ENCODE data around the gene OPRM1. TPM values are rescaled to one million over a fixed set of nuclear protein-coding genes. Genes with fewer than 3 reads are reported as not detected.
A peak's percentile ranks its signal among the peaks of the same experiment; 100 is the strongest.
"Not testable (repeated sequence)": the region's sequence is repeated elsewhere in the genome, so short reads cannot be mapped to it uniquely, and the experiment has no call there.

OPRM1 gene
- total RNA-seq, 2 experiments from 2014 or later = not detected

GRCh38 chr6:154227862-154228520 lies 189.0 kb downstream of the OPRM1 start:
- H3K27ac Mint-ChIP-seq = peak overlapping the region; percentile 89
- peaks cover 38% of the 10 kb centered on the region for H3K36me3 Mint-ChIP-seq
- H3K9me3 Mint-ChIP-seq = peaks cover 4% of the 10 kb centered on the region
- no peak overlapping the region for H3K4me3 Mint-ChIP-seq
- H3K4me1 Mint-ChIP-seq = peaks cover 70% of the 10 kb centered on the region
- H3K27me3 Mint-ChIP-seq = no peaks in the 10 kb centered on the region
- no peak for DNase-seq

- H3K4me3 Mint-ChIP-seq = no peak overlapping the region
- DNase-seq = no peak
- H3K4me1 Mint-ChIP-seq = peaks cover 71% of the 10 kb centered on the region
- peaks cover 33% of the 10 kb centered on the region for H3K36me3 Mint-ChIP-seq
- no peaks in the 10 kb centered on the region for H3K27me3 Mint-ChIP-seq
- H3K9me3 Mint-ChIP-seq = peaks cover 4% of the 10 kb centered on the region
- peak overlapping the region; percentile 89 for H3K27ac Mint-ChIP-seq
These were observed 189.5 kb downstream of the OPRM1 start for GRCh38 chr6:154228521-154228905.

DNA sequence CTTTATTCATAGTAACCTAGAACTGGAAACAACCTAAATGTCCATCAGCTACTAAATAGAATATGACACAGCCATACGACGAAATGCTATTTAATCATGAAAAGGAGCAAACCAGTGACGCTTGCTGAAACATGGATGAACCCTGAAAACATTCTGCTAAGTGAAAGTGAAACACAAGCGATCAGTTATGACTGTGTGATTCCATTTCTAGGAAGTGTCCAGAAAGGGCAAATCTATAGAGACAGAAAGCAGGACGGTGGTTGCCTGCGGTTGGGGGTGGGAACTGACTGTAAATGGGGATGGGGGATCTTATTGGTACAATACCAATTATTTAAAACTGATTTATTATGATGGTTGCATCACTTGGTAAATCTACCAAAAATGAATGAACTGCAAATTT lies 190.7 kb downstream of the OPRM1 start:
- peak overlapping the region; percentile 89 for H3K27ac Mint-ChIP-seq
- H3K4me1 Mint-ChIP-seq = peaks cover 76% of the 10 kb centered on the region

DNA sequence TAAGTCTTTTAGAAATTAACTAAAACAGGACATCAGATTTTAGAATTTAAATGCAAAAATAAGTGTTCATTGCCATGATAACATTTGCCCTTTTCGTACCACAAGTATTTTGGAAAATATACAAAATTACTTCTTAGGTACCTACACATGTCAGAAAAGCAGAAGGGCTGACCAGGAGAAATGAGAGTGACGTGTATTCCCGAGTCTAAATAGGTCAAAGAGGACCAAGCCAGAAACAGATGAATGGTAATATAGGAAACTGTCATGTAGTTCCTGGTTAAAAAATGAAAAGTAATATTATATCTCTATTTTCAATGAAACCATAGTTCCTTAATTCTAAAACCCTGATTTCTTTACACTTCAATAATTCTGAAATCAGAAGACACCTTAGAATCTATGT lies 191.4 kb downstream of the OPRM1 start:
- H3K27ac Mint-ChIP-seq = peak overlapping the region; percentile 89
- peaks cover 31% of the 10 kb centered on the region for H3K36me3 Mint-ChIP-seq
- H3K27me3 Mint-ChIP-seq = no peaks in the 10 kb centered on the region
- peak overlapping the region; percentile 60 for H3K4me3 Mint-ChIP-seq
- peaks cover 76% of the 10 kb centered on the region for H3K4me1 Mint-ChIP-seq
- no peak for DNase-seq
- peaks cover 4% of the 10 kb centered on the region for H3K9me3 Mint-ChIP-seq

More for the DNA sequence above, 190.7 kb downstream of the OPRM1 start:
- Mint-ChIP-seq H3K9me3 (peaks cover 4% of the 10 kb centered on the region), H3K36me3 (peaks cover 33% of the 10 kb centered on the region), H3K4me3 (peak overlapping the region; percentile 60), H3K27me3 (no peaks in the 10 kb centered on the region)
- DNase-seq = peak; percentile 66

- H3K27ac Mint-ChIP-seq = peak overlapping the region; percentile 58
- H3K36me3 Mint-ChIP-seq = peaks cover 29% of the 10 kb centered on the region
- peak overlapping the region; percentile 42 for H3K4me3 Mint-ChIP-seq
- H3K27me3 Mint-ChIP-seq = no peaks in the 10 kb centered on the region
- peaks cover 4% of the 10 kb centered on the region for H3K9me3 Mint-ChIP-seq
- H3K4me1 Mint-ChIP-seq = peaks cover 73% of the 10 kb centered on the region
- no peak for DNase-seq
These were observed 192.0 kb downstream of the OPRM1 start for GRCh38 chr6:154230910-154231595.

- peaks cover 26% of the 10 kb centered on the region for H3K36me3 Mint-ChIP-seq
- H3K9me3 Mint-ChIP-seq = no peaks in the 10 kb centered on the region
- peak overlapping the region; percentile 58 for H3K27ac Mint-ChIP-seq
- peaks cover 77% of the 10 kb centered on the region for H3K4me1 Mint-ChIP-seq
- peak overlapping the region; percentile 42 for H3K4me3 Mint-ChIP-seq
- no peaks in the 10 kb centered on the region for H3K27me3 Mint-ChIP-seq
- DNase-seq = no peak
These were observed 193.2 kb downstream of the OPRM1 start for GRCh38 chr6:154232013-154232910.

DNA sequence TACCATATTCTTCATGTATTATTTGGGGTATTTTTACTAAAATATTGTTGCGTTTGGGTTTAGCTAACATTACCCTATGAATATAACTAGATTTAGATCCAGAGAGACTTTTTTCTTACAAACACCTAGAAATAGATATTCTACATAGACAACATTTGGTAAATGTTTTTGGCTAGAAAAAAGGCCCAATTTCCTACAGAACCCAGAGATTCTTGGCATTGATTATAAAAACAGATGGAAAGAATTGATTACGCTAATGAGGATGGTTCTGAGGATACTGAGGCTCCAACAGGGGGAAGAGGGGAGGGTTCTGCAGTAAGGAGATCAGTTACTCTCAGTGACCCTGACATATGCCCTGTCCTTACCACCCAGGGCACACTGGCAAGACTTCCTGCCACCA lies 194.3 kb downstream of the OPRM1 start:
- peak overlapping the region; percentile 71 for H3K27ac Mint-ChIP-seq
- H3K27me3 Mint-ChIP-seq = no peaks in the 10 kb centered on the region
- no peaks in the 10 kb centered on the region for H3K9me3 Mint-ChIP-seq
- no peak overlapping the region for H3K4me3 Mint-ChIP-seq
- H3K36me3 Mint-ChIP-seq = peaks cover 24% of the 10 kb centered on the region
- DNase-seq = no peak
- peaks cover 78% of the 10 kb centered on the region for H3K4me1 Mint-ChIP-seq

GRCh38 chr6:154234019-154234772 lies 195.2 kb downstream of the OPRM1 start:
- DNase-seq = no peak
- Mint-ChIP-seq H3K36me3 (peaks cover 18% of the 10 kb centered on the region), H3K4me1 (peaks cover 77% of the 10 kb centered on the region), H3K27me3 (no peaks in the 10 kb centered on the region), H3K27ac (peak overlapping the region; percentile 71), H3K4me3 (peak overlapping the region; percentile 40), H3K9me3 (no peaks in the 10 kb centered on the region)

DNA sequence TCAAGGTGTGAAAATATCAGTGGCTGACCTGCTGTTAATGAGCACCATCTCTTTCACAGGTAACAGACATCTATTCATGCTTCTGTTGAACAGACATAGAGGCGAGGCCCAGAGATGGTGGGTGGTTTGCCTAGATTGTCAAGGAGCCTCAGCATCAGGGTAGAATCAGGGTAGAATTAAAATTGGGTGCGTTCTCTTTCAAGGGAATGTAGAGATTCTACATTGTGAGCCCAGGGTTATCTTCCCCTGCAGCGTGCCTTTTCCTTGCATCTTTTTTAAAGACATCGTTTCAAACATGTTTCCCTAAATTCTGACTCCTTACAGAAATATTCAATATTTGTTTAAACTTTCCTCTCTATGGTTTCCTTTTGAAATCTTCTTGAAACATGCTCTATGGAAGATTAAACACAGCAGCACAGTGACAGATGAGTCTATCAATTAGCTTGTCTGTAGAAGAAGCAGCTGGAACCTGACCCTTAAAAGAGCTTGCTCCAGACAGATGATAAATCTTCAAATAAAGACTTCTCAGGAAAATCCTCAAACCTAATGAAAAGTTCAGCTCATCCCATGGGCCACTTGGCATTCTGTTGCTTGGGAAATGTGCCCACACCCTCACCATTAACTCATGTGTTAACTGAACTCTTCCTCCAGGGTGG lies 197.7 kb downstream of the OPRM1 start:
- Mint-ChIP-seq H3K36me3 (peaks cover 18% of the 10 kb centered on the region), H3K9me3 (peaks cover 4% of the 10 kb centered on the region), H3K27ac (peak overlapping the region; percentile 4), H3K27me3 (no peaks in the 10 kb centered on the region), H3K4me3 (no peak overlapping the region), H3K4me1 (peaks cover 76% of the 10 kb centered on the region)
- no peak for DNase-seq

- Mint-ChIP-seq H3K4me3 (no peak overlapping the region), H3K4me1 (peaks cover 73% of the 10 kb centered on the region), H3K36me3 (peaks cover 36% of the 10 kb centered on the region), H3K27me3 (no peaks in the 10 kb centered on the region), H3K27ac (peak overlapping the region; percentile 81), H3K9me3 (peaks cover 13% of the 10 kb centered on the region)
- no peak for DNase-seq
These were observed 199.8 kb downstream of the OPRM1 start for GRCh38 chr6:154238831-154239230.

DNA sequence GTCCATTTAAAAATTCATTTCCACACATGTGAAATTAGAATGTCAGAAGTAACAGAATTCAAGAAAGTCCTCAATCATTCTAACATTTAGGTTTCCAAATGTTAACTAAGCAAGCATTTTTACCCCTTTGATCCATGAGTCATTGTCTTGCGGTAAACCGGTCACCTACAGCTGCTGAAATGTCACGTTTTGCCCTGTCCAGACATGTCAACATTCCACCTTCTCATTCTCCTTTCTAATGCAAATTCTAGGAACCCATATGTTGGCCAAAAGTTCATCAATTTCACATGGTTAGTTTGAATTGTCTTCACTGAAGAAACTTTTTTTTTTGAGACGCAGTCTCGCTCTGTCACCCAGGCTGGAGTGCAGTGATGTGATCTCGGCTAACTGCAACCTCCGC lies 200.4 kb downstream of the OPRM1 start:
- no peaks in the 10 kb centered on the region for H3K27me3 Mint-ChIP-seq
- peak; percentile 46 for DNase-seq
- peaks cover 13% of the 10 kb centered on the region for H3K9me3 Mint-ChIP-seq
- H3K4me1 Mint-ChIP-seq = peaks cover 73% of the 10 kb centered on the region
- peak overlapping the region; percentile 81 for H3K27ac Mint-ChIP-seq
- H3K4me3 Mint-ChIP-seq = peak overlapping the region; percentile 42
- peaks cover 37% of the 10 kb centered on the region for H3K36me3 Mint-ChIP-seq

- Mint-ChIP-seq H3K4me1 (peaks cover 77% of the 10 kb centered on the region), H3K36me3 (peaks cover 46% of the 10 kb centered on the region), H3K9me3 (peaks cover 13% of the 10 kb centered on the region), H3K27ac (peak overlapping the region; percentile 98)
- H3K27me3 Mint-ChIP-seq, H3K4me3 Mint-ChIP-seq, DNase-seq: not testable (repeated sequence)
These were observed 202.0 kb downstream of the OPRM1 start for GRCh38 chr6:154241061-154241460.

- H3K27ac Mint-ChIP-seq = peak overlapping the region; percentile 98
- DNase-seq = no peak
- H3K9me3 Mint-ChIP-seq = peaks cover 13% of the 10 kb centered on the region
- H3K27me3 Mint-ChIP-seq = no peaks in the 10 kb centered on the region
- peak overlapping the region; percentile 44 for H3K4me3 Mint-ChIP-seq
- peaks cover 47% of the 10 kb centered on the region for H3K36me3 Mint-ChIP-seq
- peaks cover 73% of the 10 kb centered on the region for H3K4me1 Mint-ChIP-seq
These were observed 202.5 kb downstream of the OPRM1 start for GRCh38 chr6:154241581-154241980.
